IgD-negative memory B cell (primary cell): ENCODE data around the gene PITX2. TPM values are rescaled to one million over a fixed set of nuclear protein-coding genes. Genes with fewer than 3 reads are reported as not detected.
"Not testable (repeated sequence)": the region's sequence is repeated elsewhere in the genome, so short reads cannot be mapped to it uniquely, and the experiment has no call there.

Source experiments
- H3K27ac Mint-ChIP-seq, 3 donors: one replicate each; pipeline ENCODE4 v1.8.0; 2020 to 2022; ENCODE audit warnings: mild to moderate bottlenecking in 3 of 3, mixed read lengths in 3 of 3, moderate library complexity in 1 of 3
- H3K27me3 Mint-ChIP-seq: one replicate; pipeline ENCODE4 v1.8.0; 2021; ENCODE audit warnings: mixed read lengths
- H3K36me3 Mint-ChIP-seq: one replicate; pipeline ENCODE4 v1.8.0; 2020; ENCODE audit warnings: mild to moderate bottlenecking, mixed read lengths
- H3K4me1 Mint-ChIP-seq, 3 donors: one replicate each; pipeline ENCODE4 v1.8.0; 2020 to 2022; ENCODE audit warnings: mixed read lengths in 3 of 3, mild to moderate bottlenecking in 1 of 3
- H3K4me3 Mint-ChIP-seq, 4 donors: one replicate each; pipeline ENCODE4 v1.8.0; 2020 to 2022; ENCODE audit warnings: mild to moderate bottlenecking in 4 of 4, mixed read lengths in 4 of 4, moderate library complexity in 3 of 4
- H3K9me3 Mint-ChIP-seq, 3 donors: one replicate each; pipeline ENCODE4 v1.8.0; 2020 to 2021; ENCODE audit warnings: mixed read lengths in 3 of 3, mild to moderate bottlenecking in 1 of 3
- polyA plus RNA-seq: library from polyadenylated mRNA; unstranded; fragments of 300-500 nt; fragmentation: Illumina TruSeq; gene quantifications from one replicate; pipeline ENCODE4 v1.2.3, GENCODE V29; 2021

Gene PITX2
- polyA plus RNA-seq, 1 donor from 2014 or later = not detected

DNA sequence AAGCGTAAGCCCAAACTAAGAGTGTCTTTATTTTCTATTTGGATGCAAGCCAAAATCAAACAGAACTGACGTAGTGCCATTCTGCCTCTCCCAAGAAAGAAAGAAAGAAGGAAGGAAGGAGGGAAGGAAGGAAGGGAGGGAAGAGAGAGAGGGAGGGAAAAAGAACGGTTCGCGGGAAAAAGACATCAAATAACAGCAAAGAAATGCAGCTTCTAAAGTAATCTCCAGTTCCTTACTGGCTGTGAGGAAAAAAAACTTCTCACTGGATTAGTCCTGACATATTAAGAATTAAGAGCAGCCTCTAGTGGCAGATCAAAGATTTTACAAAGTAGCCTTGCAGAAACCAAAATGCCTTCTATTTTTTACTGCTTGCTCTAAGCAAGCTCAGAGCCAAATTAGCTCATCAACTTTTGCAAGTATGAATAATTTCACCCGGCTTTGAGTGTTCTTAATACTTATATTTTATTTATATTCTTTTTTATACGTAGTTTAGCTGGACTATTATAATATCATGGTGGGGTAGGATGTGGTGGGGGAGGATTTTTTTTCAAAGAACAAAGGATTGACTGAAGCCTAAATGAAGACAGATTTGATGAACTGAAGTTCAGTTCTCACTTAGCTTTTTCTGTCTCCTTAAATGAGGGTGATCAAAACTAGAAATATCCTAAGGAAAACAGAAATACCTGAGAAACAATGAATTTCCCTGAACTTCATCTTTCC lies 36.6 kb downstream of the PITX2 start:
- H3K27me3 Mint-ChIP-seq = no peaks in the 10 kb centered on the region
- no peak overlapping the region for H3K4me3 Mint-ChIP-seq
- H3K36me3 Mint-ChIP-seq = no peaks in the 10 kb centered on the region
- no peak overlapping the region for H3K27ac Mint-ChIP-seq
- H3K9me3 Mint-ChIP-seq = no peaks in the 10 kb centered on the region
- peaks cover 0 to 2% (median 0%) of the 10 kb centered on the region in 3 donors for H3K4me1 Mint-ChIP-seq

DNA sequence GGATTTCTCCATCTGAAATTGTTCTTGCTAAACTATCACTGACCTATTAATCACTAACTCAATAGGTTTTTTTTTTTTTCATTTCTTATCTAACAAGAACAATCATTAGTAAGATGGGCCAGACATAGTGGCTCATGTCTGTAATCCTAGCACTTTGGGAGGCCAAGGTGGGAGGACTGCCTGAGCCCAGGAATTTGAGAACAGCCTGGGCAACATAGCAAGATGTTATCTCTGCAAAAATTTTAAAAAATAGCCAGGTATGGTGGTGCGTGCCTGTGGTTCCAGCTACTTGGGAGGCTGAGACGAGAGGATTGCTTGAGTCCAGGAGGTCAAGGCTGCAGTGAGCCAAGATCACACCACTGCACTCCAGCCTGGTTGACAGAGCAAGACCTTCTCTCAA lies 46.2 kb downstream of the PITX2 start:
- H3K9me3 Mint-ChIP-seq = peaks cover 0 to 19% (median 10%) of the 10 kb centered on the region in 3 donors
- H3K27me3 Mint-ChIP-seq, H3K36me3 Mint-ChIP-seq, H3K4me3 Mint-ChIP-seq, H3K27ac Mint-ChIP-seq, H3K4me1 Mint-ChIP-seq: not testable (repeated sequence)

Other genes with a start within 250 kb of the PITX2 start
- gene ENPEP, start 146.9 kb downstream of the PITX2 start, polyA plus RNA-seq = not detected